ENCODE data around the gene CTU2.
A peak's percentile ranks its signal among the peaks of the same experiment; 100 is the strongest.
"Not testable (repeated sequence)": the region's sequence is repeated elsewhere in the genome, so short reads cannot be mapped to it uniquely, and the experiment has no call there.

CTU2 gene

DNA sequence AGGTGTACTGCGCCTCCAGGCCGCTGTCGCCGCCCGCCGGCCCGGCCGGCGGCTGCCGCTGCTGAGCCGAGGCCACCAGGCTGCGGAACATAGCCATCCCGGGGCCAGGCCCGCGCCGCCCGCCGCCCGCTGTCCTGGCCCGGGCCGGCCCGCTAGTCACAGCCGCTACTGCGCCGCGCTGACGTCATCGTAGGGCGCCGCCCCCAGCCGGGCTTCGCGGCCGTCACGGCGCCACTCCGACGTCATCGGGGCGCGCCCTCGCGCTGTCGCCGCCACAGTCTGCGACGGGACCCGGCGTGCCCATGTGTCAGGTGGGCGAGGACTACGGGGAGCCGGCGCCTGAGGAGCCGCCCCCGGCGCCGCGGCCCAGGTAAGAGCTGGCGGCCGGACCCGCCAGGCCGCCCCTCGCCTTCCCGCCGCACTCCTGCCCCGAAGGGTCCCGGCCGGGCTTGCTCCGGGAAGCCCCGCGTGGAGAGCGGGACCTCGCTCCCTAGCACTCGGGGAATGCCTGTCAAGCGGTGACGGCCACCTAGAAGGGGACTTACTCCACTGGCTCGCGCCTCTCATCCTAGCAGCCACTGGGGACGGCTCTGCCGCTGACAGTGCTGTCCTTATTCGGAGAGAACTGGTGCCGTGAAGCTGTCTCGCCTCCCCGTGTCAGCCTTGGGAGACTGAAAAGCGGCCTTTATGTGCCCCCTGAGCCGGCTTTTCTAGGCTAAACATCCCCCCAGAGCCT, at the start of gene CTU2, which contains the start of gene RNF166:
CTU2 (plus strand) TSS at position 275 of the 736 bp plus-strand sequence; CDS start at position 303, 28 bp downstream.
RNF166 (minus strand) TSS at position 180 of the 736 bp plus-strand sequence; CDS start at position 97, 83 bp downstream.
- DNase-seq: peak; percentile 94

DNA sequence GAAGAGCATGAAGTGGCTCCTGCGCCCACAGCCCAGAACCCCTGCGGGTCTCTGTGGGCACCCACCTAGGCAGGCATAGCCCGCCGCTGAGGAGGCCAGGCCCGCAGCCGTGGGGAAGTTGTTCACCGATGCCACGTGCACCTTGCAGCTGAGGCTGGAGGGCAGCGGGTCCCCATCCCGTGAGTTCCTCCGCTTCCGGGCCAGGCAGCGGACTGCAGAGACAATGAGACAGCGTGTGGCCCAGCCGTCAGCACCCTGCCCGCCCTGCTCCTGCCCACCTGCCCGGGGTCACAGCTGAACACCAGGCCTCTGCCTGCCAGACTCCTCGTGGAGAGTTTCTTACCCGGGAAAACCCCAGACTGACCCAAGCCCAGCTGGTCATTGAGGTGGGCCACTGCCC, 48.9 kb upstream of the CTU2 start:
- DNase-seq: no peak

DNA sequence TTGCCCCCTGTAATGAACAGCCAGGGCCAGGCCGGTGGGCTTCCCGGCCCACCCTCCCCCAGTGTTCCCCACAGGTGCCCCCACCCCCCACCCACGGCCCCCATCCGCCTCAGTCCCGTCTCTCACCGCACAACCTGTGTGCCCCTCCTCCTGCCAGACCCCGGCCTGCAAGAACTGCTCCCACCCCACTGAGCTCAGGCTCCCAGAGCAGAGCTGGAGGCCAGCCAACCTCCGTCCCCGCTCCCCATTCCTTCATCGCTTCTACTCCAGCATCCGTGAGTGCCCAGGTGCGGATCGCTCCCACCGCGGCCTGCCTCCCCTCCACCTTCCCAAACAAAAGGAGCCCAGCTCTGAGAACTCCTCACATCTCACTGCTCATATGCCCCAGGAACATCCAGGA, 47.6 kb upstream of the CTU2 start:
- no peak for DNase-seq

DNA sequence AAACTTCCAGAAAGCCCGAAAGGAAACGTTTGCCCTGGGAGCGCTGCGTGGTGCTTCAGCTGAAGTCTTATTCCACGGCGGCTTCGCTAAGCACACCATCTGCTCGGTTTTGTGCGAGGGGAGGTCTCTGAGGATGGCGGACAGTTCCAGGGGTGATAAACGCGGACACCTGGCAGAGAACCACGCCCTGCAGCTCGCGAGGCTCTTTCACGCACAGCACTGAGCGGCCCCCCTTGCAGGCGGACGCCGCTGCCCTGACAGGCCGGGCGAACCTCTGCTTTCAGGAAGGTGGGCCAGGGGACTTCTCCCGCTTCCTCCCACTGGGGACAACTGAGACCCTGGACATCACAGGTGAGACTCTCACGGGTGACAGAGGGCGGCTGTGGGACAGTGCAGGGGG, 47.1 kb upstream of the CTU2 start:
- DNase-seq: no peak

DNA sequence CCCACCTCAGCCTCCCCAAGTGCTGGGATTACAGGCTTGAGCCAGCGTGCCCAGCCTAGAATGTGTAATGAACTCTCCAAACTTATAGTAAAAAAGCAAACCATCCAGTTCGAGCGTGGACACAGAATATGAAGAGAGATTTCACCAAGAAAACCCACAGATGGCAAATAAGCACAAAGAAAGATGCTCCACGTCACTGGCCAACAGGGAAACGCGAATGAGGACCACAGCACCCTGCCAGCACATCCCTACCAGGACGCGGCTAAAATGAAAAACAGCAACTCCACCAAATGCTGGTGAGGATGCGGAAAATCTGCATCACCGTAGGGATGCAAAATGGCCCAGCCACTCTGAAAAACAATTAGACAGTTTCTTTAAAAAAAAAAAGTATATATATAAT, 44.8 kb upstream of the CTU2 start:
- DNase-seq: no peak

DNA sequence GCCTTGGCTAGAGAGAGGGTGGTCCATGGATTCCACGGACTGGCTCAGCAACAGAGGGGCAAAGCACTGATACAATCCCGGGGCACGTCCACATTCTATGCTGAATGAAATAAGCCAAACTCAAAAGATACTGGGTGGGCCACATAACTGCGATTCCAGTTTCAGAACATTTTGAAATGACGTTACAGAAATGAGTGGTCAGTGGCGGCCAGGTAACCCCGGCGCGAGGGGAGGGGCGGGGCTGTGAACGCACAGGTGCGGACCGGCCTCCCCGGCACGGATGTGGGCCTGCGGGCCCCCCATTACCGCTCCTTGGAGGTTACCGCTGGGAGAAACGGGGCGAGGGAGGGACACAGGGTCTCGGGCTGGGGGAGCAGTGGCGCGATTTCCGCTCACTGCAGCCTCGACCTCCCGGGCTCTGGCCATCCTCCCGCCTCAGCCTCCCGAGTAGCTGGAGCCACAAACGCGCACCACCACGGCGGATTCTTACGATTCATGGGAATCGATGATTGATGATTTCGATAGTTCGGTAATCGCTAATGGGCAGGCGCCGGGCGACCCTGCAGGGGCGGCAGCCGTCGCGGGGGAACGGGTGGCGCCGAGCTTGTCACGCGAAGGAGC, 44.0 kb upstream of the CTU2 start:
- DNase-seq: peak; percentile 33

DNA sequence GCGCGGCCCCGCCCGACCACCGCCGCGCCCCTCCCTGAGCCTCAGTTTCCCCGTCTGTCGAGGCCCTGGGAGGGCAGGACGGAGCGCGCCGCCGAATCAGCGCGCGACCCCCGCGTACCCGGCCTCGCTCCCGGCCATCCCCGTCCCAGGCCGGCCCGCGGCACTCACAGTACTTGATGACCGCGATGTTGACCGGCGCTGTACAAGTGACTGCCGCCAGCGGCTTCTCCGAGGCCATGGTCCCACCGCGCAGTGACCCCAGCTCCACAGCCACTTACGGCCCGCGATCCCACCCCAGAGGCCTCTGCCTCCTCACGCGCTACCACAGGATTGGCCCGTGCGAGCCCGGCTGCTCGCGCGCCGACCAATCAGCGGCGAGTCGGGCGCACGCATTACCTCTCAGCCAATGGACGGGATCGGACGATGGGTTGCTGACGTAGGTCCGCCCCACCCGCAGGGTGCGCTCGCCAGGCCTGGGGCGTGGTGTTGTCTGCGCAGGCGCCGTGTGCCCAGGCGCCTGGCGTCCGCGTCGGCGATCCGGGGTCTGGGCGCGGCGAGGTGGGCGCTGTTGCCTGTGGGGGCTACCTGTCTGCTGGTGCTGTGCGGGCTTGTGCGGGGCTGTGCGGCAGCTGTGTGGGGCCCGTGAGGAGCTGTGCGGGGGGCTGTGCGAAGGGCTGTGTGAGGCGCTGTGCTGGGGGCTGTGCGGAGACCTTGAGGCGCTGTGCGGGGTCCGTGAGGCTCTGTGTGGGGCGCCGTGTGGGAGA, 43.3 kb upstream of the CTU2 start, which contains the start of gene MVD:
MVD (minus strand) TSS at position 249 of the 764 bp plus-strand sequence; CDS start at position 238, 11 bp downstream.
- DNase-seq: peak; percentile 99

DNA sequence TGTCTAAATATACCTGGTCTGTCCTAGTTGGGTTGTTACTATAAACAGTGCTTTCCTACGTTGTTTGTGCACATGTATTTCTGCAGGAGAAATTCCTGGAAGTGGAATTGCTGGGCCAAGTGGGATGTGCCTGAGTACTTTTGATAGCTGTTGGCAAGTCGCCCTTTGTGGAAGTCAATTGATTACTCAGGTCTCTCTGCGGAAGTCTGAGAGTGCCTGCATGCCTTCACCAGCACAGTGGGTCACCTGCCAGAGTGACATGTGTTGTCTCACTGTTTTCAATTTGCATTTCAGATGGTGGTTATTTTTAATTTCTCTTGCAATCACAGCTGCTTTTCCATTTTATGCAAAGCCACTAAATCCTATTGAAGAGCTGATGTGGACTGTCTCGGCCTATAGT, 41.2 kb upstream of the CTU2 start:
- no peak for DNase-seq

DNA sequence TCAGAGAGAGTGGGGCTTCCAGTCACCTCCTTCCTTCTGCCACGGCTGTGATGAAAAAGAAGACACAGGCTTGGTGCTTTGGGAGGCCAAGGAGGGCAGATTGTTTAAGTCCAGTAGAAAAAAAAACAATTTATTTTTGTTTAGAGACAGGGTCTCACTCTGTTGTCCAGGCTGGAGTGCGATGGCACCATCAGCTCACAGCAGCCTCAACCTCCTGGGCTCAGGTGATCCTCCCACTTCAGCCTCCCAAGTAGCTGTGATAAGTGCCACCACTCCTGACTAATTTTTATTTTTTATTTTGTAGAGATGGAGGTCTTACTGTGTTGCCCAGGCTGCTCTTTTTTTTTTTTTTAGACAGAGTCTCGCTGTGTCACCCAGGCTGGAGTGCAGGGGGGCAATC, 40.7 kb upstream of the CTU2 start:
- no peak for DNase-seq

DNA sequence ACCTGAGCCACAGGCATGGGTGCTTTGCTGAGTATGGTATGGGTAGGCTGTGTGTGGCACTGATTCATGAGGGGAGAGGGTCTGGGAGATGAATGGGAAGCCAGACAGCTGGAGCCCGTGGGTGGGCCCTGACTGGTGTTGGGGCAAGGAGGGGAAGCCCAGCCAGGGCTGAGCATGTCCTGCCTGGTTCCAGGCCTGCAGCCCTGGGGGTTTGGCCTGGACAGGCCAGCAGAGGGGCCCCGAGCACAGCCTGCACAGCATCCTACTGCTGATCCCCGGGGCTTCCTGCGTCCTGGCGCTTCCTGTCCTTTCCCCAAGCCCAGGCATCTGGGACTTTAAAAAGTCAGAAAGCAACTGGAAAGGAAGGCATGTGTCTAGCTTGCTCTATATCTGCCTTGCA, 38.8 kb upstream of the CTU2 start:
- no peak for DNase-seq

DNA sequence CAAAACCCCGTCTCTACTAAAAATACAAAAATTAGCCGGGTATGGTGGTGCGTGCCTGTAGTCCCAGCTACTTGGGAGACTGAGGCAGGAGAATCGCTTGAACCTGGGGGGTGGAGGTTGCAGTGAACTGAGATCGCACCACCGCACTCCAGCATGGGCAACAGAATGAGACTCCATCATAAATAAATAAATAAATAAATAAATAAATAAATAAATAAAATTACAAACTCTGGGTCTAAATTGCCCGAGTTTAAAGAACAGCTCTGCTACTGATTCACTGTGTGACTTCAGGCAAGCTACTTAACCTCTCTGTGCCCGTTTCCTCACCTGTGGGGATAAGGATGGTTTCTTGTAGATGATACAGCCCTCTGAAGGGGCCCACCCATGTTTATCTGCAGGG, 36.8 kb upstream of the CTU2 start:
- not testable (repeated sequence) for DNase-seq

DNA sequence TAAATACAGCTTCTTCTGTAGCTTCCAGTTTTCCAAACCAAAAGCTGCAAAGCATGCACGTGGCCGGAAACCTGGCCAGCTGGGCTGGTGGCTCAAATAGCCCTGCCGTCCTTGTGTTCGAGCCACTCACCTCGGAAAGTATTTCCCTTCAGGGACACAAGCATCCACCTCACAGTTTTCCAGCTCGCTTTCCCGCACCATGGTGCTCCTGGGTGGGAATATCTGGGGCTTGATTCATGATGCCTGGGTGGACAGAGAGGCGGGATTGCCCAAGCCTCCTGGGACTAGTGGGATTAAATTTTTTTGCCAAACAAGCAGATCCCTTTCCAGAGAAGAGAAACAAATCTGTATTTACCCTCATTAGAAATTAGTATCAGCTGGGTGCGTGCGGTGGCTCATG, 36.3 kb upstream of the CTU2 start:
- DNase-seq: no peak

DNA sequence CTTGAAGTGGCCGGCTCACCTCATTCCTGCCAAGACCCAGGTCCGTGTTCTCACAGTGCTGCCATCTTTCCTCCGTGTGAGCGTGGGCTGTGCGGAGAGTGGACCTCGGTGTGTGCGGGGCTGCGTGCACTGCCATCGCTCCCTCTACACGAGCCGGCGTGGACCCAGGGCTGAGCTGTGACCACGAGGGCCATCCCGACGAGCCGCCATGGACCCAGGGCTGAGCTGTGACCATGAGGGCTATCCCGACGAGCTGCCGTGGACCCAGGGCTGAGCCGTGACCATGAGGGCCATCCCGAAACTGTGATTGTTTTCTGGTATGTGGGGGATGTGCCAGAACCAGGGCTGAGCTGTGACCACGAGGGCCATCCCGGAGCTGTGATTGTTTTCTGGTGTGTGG, 34.5 kb upstream of the CTU2 start:
- DNase-seq: no peak

DNA sequence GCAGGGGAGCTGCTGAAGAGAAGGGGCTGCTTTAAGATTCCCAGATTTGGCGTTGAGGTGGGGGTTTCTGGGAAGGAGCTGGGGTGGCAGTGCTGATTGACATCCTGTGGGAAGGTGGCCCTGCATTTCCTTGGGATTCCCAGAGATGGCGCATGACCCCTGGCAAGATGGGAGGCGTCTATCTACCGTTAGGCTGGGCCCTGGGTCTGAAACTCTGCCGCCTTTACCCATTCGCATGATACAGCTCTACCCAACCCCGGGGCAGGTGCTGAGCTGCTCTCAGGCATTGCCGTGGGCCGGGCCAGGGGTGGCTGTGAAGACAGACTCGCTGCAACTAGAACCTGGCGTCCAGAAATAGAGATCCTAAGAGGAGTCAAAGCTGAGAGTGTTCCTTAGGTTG, 33.5 kb upstream of the CTU2 start:
- no peak for DNase-seq

DNA sequence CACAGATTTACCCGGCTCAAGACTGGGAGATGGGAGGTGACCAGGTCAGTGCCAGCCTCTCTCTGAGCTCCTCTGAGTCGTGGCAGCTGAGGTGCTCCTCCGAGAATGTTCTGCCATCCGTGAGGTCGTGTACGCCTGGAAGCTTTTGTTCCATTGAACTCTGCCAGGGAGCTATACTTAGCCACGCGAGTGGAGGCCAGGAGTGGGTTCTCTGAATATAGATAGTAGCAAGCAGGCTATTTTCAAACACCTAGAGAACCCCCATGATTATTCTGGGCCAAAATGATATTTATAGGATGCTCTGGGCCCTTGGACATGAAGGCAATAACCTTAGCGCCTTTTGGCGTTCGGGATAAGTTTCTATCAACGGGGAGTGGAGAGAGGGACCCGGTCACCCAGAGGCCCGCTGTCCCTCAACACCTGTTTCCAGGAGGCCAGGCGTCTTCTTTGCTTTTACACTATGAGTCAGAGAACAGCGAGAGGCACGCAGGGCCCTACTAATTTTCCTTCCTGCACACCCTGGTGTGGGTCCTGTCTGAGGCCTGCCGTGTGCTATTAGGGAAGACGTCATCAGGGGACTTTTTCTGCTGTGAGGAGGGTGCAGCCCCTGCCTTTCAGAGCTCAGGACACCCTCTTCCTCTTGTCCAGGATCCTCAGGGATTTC, 32.5 kb upstream of the CTU2 start:
- no peak for DNase-seq

DNA sequence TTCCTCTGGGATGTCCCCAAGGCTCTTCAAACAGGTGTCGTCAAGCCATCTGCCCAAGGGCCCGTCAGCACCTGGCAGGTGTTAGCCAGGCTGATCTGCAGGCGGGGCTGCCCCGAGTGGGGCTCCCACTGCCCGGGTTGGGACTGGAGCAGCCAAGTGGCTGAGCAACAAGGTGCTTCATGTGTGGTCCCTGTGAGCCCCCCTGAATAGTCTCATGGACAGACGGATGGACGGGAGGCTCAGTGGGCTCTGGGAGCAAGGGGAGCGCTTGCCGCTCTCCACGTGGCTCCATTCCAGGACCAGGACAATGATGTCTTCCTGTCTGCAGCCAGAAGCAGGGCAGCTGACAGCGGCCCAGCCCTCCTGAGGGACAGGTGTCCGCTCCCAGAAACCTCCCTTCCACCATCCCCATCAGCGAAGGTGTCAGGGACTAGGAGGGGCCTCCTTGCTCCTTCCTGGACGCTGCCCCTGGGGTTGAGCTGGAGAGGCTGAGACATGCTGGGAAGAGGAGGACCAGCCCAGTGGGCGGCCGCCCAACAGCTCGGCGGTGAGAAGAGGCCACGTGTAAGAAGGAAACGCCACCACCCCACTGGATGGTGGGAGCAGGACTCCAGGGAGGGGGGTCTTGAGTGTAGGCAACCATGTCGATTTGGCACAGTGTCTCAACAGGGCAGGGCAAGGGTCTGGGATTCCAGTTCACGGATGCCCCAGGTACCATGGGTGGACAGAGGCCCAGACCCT, 29.6 kb upstream of the CTU2 start:
- no peak for DNase-seq

DNA sequence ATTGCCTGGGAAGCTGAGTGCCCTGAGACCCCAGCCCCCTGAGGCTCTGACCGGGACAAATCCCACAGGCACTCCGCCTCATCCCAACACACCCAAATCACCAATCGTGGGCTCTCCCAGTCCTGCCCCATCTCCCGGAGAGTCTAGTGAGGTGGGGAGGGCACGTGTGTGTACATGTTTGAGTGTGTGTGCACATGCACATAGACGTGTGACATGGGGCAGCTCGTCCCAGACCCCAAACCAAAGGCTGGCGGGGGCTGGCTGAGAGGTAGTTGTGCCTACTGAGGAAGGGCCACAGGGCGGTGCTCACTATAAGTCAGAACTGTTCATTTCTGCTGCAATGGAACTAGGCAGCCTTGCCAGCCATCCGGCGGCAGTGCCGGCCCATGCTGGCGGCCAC, 28.6 kb upstream of the CTU2 start:
- no peak for DNase-seq

DNA sequence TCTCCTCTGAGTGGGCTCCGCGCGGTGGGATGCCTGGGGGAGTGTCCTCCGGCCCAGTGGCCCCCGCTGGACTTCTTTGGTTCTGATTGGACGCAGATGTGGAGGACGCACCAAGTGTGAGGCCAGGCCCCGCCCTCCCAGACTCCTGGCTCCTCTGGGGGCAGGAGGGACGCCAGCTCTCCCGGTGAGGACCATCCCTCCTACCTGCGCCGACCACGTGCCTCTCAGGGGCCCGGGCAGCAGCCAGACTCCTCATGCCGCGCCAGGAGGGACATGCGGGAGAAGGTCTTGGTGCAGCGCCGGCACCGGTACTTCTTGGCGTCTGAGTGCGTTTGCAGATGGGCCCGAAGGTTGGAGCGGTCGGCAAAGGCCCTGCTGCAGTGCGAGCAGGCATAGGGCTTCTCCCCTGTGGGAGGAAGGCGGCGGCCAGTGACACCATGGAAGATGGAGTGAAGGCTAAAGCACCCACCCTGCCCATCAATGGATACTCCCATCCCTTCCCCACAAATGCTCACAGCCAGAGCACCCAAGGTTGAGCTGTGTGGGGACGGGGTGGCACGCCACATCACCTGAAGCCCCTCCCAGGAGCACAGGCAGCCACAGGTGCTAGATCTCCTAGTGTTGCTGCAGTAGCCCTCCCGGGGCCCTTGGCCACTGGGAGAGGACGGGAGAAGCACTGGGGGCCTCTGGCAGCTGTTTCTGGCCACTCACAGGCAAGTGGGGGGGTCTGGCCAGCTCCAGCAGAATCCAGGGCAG, 27.9 kb upstream of the CTU2 start:
- DNase-seq: no peak

DNA sequence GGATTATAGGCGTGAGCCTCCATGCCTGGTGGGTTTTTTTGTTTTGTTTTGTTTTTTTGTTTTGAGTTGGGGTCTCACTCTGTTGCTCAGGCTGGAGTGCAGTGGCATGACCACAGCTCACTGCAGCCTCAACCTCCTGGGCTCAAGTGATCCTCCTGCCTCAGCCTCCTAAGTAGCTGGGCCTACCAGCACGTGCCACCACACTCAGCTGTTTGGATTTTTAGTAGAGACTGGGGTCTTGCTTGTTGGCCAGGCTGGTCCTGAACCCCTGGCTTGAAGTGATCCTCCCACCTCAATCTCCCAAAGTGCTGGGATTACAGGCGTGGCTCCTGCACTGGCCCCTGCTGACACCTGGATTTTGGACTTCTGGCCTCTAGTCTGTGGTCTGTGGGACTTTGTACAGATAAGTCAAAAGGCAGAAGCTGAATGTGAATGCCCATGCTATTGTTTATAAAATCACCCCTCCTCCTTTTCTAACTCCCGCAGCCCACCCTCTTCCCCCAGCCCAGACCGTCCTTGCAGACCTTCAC, 25.7 kb upstream of the CTU2 start:
- no peak for DNase-seq

DNA sequence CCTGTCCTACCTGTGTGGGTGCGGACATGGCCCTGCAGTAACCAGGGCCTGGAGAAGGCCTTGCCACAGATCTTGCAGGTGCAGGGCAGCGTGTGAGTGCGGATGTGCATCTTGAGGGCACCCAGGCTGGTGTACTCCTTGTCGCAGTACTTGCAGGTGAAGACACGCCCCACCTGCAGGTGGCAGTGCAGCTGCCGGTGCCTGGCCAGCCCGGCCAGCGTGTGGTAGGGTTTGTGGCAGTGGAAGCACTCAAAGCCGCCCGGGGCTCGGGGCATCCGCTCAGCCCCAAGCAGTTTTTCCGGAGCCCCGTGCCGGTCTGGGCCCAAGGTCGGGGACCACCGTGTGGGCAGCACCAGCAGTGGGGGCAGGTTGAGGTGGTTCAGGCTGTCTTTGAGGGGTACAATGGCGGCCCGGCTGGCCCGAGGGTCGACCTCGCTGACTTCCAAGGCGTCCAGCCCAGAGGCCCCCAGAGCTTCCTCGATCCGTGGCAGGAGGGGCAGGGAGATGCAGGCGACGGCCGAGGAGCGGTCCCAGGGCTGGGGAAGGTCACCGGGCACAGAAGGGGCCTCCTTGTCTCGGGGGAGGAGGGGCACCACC, 25.1 kb upstream of the CTU2 start:
- peak; percentile 65 for DNase-seq

All from hematopoietic multipotent progenitor cell treated with erythropoietin and hydrocortisone succinate and interleukin-3 and kit ligand, for 4 days (in vitro differentiated cells).